Thyroid gland (tissue), 4 donors: ENCODE measurements around the gene BRMS1. TPM values are rescaled to one million over a fixed set of nuclear protein-coding genes. Genes with fewer than 3 reads are reported as not detected.

Source experiments
- DNase-seq, 2 donors: peaks; one replicate each; pipeline ENCODE4 v3.0.0-alpha.2; 2019
- H3K27ac ChIP-seq, 3 donors: fragments of 200-600 bp; sonication (generic); 1 replicate in 2 of 3; 2 replicates in 1 of 3; pipeline ENCODE4 v1.5.1; 2016 to 2019; ENCODE audit warnings: mild to moderate bottlenecking in 1 of 3, moderate library complexity in 1 of 3
- H3K27me3 ChIP-seq: fragments of 200-600 bp; sonication (generic); one replicate; pipeline ENCODE4 v1.5.1; 2019
- H3K36me3 ChIP-seq, 2 donors: fragments of 200-600 bp; sonication (generic); one replicate each; pipeline ENCODE4 v1.5.1; 2016 to 2019
- H3K4me1 ChIP-seq, 2 donors: fragments of 200-600 bp; sonication (generic); one replicate each; pipeline ENCODE4 v1.5.1; 2017 to 2019
- H3K4me3 ChIP-seq, 3 donors: fragments of 200-600 bp; sonication (generic); replicated peaks in 1 of 3; 1 replicate in 2 of 3; 2 replicates in 1 of 3; pipeline ENCODE4 v1.5.1; 2016; ENCODE audit warnings: mild to moderate bottlenecking in 1 of 3
- H3K9me3 ChIP-seq: fragments of 200-600 bp; sonication (generic); one replicate; pipeline ENCODE4 v1.5.1; 2017
- POLR2A ChIP-seq, 2 donors: fragments of 450-650 bp; IDR thresholded peaks; one replicate each; pipeline ENCODE4 v1.6.1; 2017; ENCODE audit warnings: antibody characterized with exemption in 2 of 2, mild to moderate bottlenecking in 2 of 2, moderate library complexity in 1 of 2
- WGBS, 2 donors: methylation state at CpG; one replicate each; pipeline ENCODE4 v1.1.5; 2017; 5-methylcytosine and 5-hydroxymethylcytosine counted together
- intact Hi-C: fragments of 100-400 bp; cut with DNase I; formaldehyde crosslinking; loops from one replicate; pipeline ENCODE4 v1.15.1; 2023
- small RNA-seq: library from RNA; depleted of rRNA; stranded (forward); fragments of <200 nt; gene quantifications from one replicate; pipeline ENCODE3, GENCODE V24; 2016
- total RNA-seq, 4 donors: library from RNA; depleted of rRNA; stranded (reverse); fragments of >200 nt; gene quantifications; one replicate each; pipeline ENCODE4 v1.2.3, GENCODE V29; 2016
- TF ChIP-seq, protein P1 (sequence below), 6 experiments: fragments of 200-600 bp in 3 of 6; fragments of 450-650 bp in 3 of 6; sonication (generic) in 3 of 6; IDR thresholded peaks; one replicate each; pipeline ENCODE4 v1.5.1; 2016 to 2019; ENCODE audit warnings: antibody characterized with exemption in 6 of 6, mild to moderate bottlenecking in 2 of 6, inconsistent platforms in 1 of 6, moderate library complexity in 1 of 6

The BRMS1 gene
- total RNA-seq, 4 donors from 2014 or later, result 41.4 to 64.4 (median 53.8) TPM

- Histone ChIP-seq H3K4me3 (peak overlapping the region; percentile 70 to 93 (median 71)), H3K27ac (peak overlapping the region in 2 of 3 donors; percentile 55 to 88), H3K27me3 (peaks cover 4% of the 10 kb centered on the region), H3K4me1 (peaks cover 22% of the 10 kb centered on the region in 2 donors), H3K36me3 (peaks cover 0 to 6% of the 10 kb centered on the region in 2 donors), H3K9me3 (no peaks in the 10 kb centered on the region)
- DNase-seq, result no peak
- intact Hi-C loops, result loop anchor here (5.0 kb wide), 1 partner anchor 134 kb away; the partner anchor contains the start of gene NPAS4
- TF ChIP-seq, protein P1, sequence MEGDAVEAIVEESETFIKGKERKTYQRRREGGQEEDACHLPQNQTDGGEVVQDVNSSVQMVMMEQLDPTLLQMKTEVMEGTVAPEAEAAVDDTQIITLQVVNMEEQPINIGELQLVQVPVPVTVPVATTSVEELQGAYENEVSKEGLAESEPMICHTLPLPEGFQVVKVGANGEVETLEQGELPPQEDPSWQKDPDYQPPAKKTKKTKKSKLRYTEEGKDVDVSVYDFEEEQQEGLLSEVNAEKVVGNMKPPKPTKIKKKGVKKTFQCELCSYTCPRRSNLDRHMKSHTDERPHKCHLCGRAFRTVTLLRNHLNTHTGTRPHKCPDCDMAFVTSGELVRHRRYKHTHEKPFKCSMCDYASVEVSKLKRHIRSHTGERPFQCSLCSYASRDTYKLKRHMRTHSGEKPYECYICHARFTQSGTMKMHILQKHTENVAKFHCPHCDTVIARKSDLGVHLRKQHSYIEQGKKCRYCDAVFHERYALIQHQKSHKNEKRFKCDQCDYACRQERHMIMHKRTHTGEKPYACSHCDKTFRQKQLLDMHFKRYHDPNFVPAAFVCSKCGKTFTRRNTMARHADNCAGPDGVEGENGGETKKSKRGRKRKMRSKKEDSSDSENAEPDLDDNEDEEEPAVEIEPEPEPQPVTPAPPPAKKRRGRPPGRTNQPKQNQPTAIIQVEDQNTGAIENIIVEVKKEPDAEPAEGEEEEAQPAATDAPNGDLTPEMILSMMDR (IDR thresholded peaks at IDR 0.05), result no peak
- TF ChIP-seq POLR2A (IDR thresholded peaks at IDR 0.05), result no peak
- WGBS, 2 donors, result 35 to 39% methylated on average over 14 to 16 of the region's 20 CpGs
Observed at GRCh38 chr11:66287889-66288670, 56.8 kb downstream of the BRMS1 start.

Small RNA genes lying within 50 kb of the gene (small RNA-seq; reads per million reads assigned to genes)
- gene RF00017 (not detected), gene RNU1-84P (not detected)

Other genes with a start within 250 kb of the BRMS1 start
- gene KLC2, start 87.4 kb downstream of the BRMS1 start, total RNA-seq, result 10 to 100 TPM; 13.0 to 26.0 (median 15.9) TPM
- 100 to 1,000 TPM; 122 to 166 (median 130) TPM for gene RAB1B, start 76.5 kb downstream of the BRMS1 start, total RNA-seq
- gene CNIH2, start 66.9 kb downstream of the BRMS1 start, total RNA-seq, result not detected
- gene YIF1A, start 56.0 kb downstream of the BRMS1 start, total RNA-seq, result 100 to 1,000 TPM in 3 of 4 donors, 10 to 100 TPM in 1; 77.7 to 168 (median 118) TPM
- 1 to 10 TPM in 1 of 4 donors, under 1 TPM in 2, not detected in 1; 0.20 to 1.1 (median 0.22) TPM for gene TMEM151A, start 53.2 kb downstream of the BRMS1 start, total RNA-seq
- gene CD248, start 28.1 kb downstream of the BRMS1 start, total RNA-seq, result 10 to 100 TPM in 1 of 4 donors, 1 to 10 TPM in 3; 4.6 to 24.8 (median 6.6) TPM
- 1 to 10 TPM; 1.3 to 7.9 (median 2.2) TPM for gene RIN1, start 8.7 kb downstream of the BRMS1 start, total RNA-seq
- 10 to 100 TPM; 41.1 to 67.2 (median 49.5) TPM for gene B4GAT1, start 2.5 kb upstream of the BRMS1 start, total RNA-seq
- gene SLC29A2, start 26.7 kb upstream of the BRMS1 start, total RNA-seq, result 10 to 100 TPM in 2 of 4 donors, 1 to 10 TPM in 2; 5.0 to 11.4 (median 8.3) TPM
- not detected for gene NPAS4, start 75.9 kb upstream of the BRMS1 start, total RNA-seq
- 10 to 100 TPM; 35.5 to 58.3 (median 39.7) TPM for gene MRPL11, start 93.7 kb upstream of the BRMS1 start, total RNA-seq
- gene PELI3, start 121.8 kb upstream of the BRMS1 start, total RNA-seq, result 10 to 100 TPM; 11.4 to 21.8 (median 14.7) TPM
- 10 to 100 TPM; 10.9 to 38.7 (median 35.8) TPM for gene DPP3, start 135.3 kb upstream of the BRMS1 start, total RNA-seq
- gene BBS1, start 165.5 kb upstream of the BRMS1 start, total RNA-seq, result 100 to 1,000 TPM in 3 of 4 donors, 10 to 100 TPM in 1; 83.2 to 200 (median 165) TPM
- gene ZDHHC24, start 200.9 kb upstream of the BRMS1 start, total RNA-seq, result 10 to 100 TPM; 20.3 to 25.9 (median 22.3) TPM
- under 1 TPM in 1 of 4 donors, not detected in 3; 0.27 TPM for gene ACTN3, start 201.8 kb upstream of the BRMS1 start, total RNA-seq
- gene CTSF, start 223.5 kb upstream of the BRMS1 start, total RNA-seq, result 10 to 100 TPM; 30.4 to 79.1 (median 64.6) TPM
- gene CCDC87, start 248.0 kb upstream of the BRMS1 start, total RNA-seq, result 1 to 10 TPM in 2 of 4 donors, under 1 TPM in 2; 0.92 to 2.1 (median 1.1) TPM
- gene CCS, start 248.1 kb upstream of the BRMS1 start, total RNA-seq, result 10 to 100 TPM; 22.7 to 48.5 (median 28.9) TPM